H7 (cell line): Measurements from ENCODE around the gene COPZ2. TPM values are rescaled to one million over a fixed set of nuclear protein-coding genes. Genes with fewer than 3 reads are reported as not detected.

Experiments
- DNase-seq: peaks from one replicate; pipeline ENCODE4 v3.0.0; 2012
- H3K27me3 ChIP-seq: 2 replicates; pipeline ENCODE4 v1.6.0; 2011; ENCODE audit warnings: mild to moderate bottlenecking, low read length; ENCODE audit not compliant: control insufficient read depth, insufficient read depth
- H3K36me3 ChIP-seq: replicated peaks from 2 replicates; pipeline ENCODE4 v1.5.1; 2011; ENCODE audit warnings: low read length; ENCODE audit not compliant: control insufficient read depth, insufficient read depth
- H3K4me3 ChIP-seq: 2 replicates; pipeline ENCODE4 v1.5.1; 2011; ENCODE audit warnings: low read depth, mild to moderate bottlenecking, control low read depth, low read length, moderate library complexity; ENCODE audit not compliant: insufficient read depth
- total RNA-seq: library from RNA; depleted of rRNA; stranded (reverse); fragments of >200 nt; shearing (Covaris generic); gene quantifications from 2 replicates; pipeline ENCODE4 v1.2.3, GENCODE V29; 2014; rRNA removed

Gene COPZ2
- total RNA-seq, 1 experiment from 2014 or later = not detected

DNA sequence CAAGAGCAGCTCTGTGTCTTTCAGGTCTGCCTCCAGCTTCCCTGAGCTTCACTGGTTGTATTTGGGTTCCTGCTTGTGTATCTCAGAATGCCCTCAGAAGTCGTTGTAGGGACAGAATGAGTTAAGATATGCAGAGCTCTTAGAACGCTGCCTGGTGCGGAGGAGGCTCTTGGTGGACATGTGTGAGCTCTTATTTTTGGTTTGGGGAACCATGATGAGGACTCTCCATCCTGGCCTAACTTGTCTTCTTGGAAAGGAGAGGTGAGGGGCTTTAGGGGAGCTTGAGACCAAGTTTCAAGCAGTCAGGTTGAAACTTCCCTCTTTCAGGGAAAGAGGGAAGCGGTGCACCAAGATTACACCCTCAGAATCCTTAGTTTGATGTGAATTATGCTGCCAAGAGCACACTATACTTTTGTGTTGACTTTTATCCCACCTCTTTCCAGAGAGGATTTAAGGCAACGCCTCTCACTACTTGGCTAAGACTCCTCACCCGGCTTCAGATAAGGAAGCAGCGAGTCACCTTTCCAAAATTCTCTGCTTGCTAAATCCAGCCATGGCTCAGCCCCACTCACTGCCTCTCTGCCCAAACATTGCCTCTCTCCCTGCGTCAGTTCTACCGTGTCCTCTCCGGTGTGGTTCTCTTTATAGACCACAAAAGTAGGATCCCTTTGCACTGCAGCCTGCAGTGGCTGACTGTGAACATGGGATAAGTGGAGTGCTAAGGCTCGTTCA is 53.9 kb downstream of the COPZ2 start:
- Histone ChIP-seq H3K4me3 (no peak overlapping the region), H3K36me3 (peaks cover 19% of the 10 kb centered on the region), H3K27me3 (no peaks in the 10 kb centered on the region)
- DNase-seq = no peak

DNA sequence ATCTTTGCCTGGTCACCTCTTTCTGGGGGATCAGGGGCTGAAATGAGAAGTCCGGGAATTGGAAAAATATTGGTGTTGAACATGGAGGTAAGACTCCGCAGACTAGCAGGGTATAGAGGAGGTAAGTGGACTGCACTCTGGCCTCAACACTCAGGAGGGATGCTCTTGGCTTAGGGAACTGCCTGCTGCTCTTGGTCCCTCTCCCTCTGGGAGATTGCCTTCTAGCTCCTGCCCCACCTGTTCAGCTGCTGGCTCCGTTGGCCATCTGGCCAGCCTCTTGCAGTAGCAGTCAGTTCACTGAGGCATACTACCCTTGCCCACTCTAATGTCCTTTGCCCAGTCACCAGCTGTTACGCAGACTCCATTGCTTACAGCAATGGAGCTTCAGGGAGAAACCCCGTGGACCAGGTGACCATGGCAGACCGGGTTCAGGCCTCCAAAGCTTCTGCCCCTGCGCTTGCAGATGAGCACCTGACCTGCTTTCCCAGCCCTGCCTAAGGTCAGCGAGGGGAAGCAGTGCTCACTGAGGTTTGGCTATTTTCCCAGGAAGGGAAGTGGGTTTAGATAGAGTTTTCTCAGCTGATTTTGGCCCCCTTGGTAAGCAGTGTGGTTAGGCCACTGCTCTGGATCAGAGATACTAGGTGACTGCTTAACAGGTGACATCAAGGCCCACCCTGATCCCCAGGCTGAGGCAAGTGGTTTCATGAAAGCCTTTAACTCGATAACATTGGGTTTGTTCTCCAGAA is 54.8 kb downstream of the COPZ2 start:
- no peak overlapping the region for H3K4me3 ChIP-seq
- DNase-seq = no peak
- peaks cover 20% of the 10 kb centered on the region for H3K36me3 ChIP-seq
- no peaks in the 10 kb centered on the region for H3K27me3 ChIP-seq

DNA sequence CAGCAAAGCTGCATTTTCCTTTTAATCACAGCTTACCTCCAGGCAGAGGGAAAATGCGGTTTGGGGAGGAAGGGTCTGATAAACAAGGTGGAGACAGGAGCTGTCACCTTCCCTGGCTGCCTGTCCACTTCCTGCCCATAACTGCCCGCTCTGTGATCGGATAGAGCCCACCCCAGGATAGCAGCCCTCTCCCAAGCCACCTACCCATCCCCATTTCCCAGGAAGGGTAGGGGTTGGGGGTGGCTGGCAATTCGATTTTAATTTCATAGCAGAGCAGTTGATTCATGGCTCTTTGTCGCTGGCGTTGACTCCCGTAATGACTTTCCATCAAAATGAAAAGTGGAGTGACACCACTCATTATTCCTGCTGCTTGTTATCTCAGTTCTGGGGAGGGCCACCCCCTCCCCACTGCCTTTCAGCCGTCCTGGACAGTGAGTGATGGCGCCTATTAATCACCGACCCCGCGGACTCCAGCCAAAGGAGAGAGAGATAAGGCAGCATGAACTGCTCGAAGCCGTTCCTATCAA is 55.4 kb downstream of the COPZ2 start:
- Histone ChIP-seq H3K4me3 (no peak overlapping the region), H3K36me3 (peaks cover 23% of the 10 kb centered on the region), H3K27me3 (no peaks in the 10 kb centered on the region)
- no peak for DNase-seq

DNA sequence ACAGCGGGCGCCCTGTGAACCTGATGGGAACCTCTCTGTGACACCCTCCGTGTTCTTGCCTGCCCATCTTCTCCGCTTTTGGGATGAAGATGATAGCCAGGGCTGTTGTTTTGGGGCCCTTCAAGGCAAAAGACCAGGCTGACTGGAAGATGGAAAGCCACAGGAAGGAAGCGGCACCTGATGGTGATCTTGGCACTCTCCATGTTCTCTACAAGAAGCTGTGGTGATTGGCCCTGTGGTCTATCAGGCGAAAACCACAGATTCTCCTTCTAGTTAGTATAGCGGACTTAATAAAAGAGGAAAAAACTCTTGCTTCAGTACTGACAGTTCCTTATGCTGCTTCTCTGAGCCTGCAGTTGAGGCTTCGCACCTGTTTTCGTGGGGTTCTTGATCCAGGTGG is 56.1 kb downstream of the COPZ2 start:
- DNase-seq = no peak
- Histone ChIP-seq H3K4me3 (no peak overlapping the region), H3K27me3 (no peaks in the 10 kb centered on the region), H3K36me3 (peaks cover 23% of the 10 kb centered on the region)

DNA sequence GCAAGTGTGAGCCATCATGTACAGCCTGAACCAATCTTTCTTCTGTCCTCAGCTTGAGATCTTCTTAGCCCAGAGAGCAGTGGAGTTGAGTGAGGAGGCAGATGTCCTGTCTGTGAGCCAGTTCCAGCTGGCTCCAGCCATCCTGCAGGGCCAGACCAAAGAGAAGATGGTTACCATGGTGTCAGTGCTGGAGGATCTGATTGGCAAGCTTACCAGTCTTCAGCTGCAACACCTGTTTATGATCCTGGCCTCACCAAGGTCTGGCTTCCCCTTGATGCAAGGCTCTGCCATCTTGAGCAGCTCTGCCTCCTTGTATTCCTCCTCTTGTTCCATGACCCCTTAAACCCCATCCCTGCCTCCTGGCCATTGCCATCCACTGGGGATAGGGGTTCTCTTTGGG is 57.1 kb downstream of the COPZ2 start:
- no peaks in the 10 kb centered on the region for H3K27me3 ChIP-seq
- DNase-seq = no peak
- H3K4me3 ChIP-seq = no peak overlapping the region
- H3K36me3 ChIP-seq = peaks cover 28% of the 10 kb centered on the region

DNA sequence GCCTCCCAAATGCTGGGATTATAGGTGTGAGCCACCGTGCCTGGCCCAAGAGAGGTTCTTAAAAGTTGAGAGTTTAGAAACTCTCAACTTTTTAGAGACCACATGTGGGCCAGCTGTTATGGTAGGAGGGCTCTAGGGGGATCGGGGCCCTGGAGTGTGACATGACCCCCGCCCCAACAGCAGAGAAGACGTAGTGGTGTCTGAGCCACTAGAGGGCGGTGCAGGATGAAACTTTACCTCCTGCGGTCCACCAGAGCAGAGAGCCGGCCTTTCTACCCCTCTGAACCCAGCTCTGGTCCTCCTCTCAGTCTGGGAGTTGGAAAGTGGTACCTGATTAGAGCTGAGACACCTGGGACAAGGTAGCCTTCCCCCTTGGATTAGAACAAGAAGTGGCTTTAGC is 59.3 kb downstream of the COPZ2 start:
- DNase-seq = peak; percentile 97
- H3K4me3 ChIP-seq = no peak overlapping the region
- no peaks in the 10 kb centered on the region for H3K27me3 ChIP-seq
- H3K36me3 ChIP-seq = peaks cover 35% of the 10 kb centered on the region

Other genes with a start within 250 kb of the COPZ2 start
- gene OSBPL7, start 216.0 kb downstream of the COPZ2 start, total RNA-seq = 11.3 and 21.8 TPM in 2 replicates
- gene MRPL10, start 206.3 kb downstream of the COPZ2 start, total RNA-seq = 138 and 156 TPM in 2 replicates
- gene LRRC46, start 206.1 kb downstream of the COPZ2 start, total RNA-seq = 0.21 and 0.30 TPM in 2 replicates
- gene SCRN2, start 196.5 kb downstream of the COPZ2 start, total RNA-seq = 35.5 and 48.6 TPM in 2 replicates
- 0.07 and 0.10 TPM in 2 replicates for gene SP6, start 186.6 kb downstream of the COPZ2 start, total RNA-seq
- 2.7 and 3.2 TPM in 2 replicates for gene SP2, start 141.6 kb downstream of the COPZ2 start, total RNA-seq
- 8.9 and 12.9 TPM in 2 replicates for gene PNPO, start 96.2 kb downstream of the COPZ2 start, total RNA-seq
- 0.10 TPM in 1 of 2 replicates, not detected in the other for gene PRR15L, start 79.9 kb downstream of the COPZ2 start, total RNA-seq
- 63.9 and 79.1 TPM in 2 replicates for gene CDK5RAP3, start 66.7 kb downstream of the COPZ2 start, total RNA-seq
- gene NFE2L1, start 10.6 kb upstream of the COPZ2 start, total RNA-seq = 89.5 and 114 TPM in 2 replicates
- 126 and 153 TPM in 2 replicates for gene CBX1, start 63.7 kb upstream of the COPZ2 start, total RNA-seq
- 16.0 and 17.4 TPM in 2 replicates for gene SNX11, start 70.0 kb upstream of the COPZ2 start, total RNA-seq